SJCRH30 (cell line): ENCODE measurements around the gene HOXB5. TPM values are rescaled to one million over a fixed set of nuclear protein-coding genes. Genes with fewer than 3 reads are reported as not detected.

ENCODE experiments used
- DNase-seq, 2 experiments: peaks; one replicate each; pipeline ENCODE4 v3.0.0-alpha.2; 2015 to 2020
- H3K27ac ChIP-seq: fragments of 250-450 bp; sonication (Bioruptor Pico); 2 replicates; pipeline ENCODE4 v1.5.1; 2020; ENCODE audit warnings: mild to moderate bottlenecking, moderate library complexity
- H3K27me3 ChIP-seq: fragments of 250-450 bp; sonication (Bioruptor Pico); 2 replicates; pipeline ENCODE4 v1.5.1; 2020; ENCODE audit warnings: mild to moderate bottlenecking, moderate library complexity
- H3K36me3 ChIP-seq: fragments of 250-450 bp; sonication (Bioruptor Pico); 2 replicates; pipeline ENCODE4 v1.5.1; 2020; ENCODE audit warnings: mild to moderate bottlenecking, moderate library complexity
- H3K4me1 ChIP-seq: fragments of 250-450 bp; sonication (Bioruptor Pico); 2 replicates; pipeline ENCODE4 v1.5.1; 2020; ENCODE audit warnings: mild to moderate bottlenecking, moderate library complexity
- H3K4me3 ChIP-seq: fragments of 250-450 bp; sonication (Bioruptor Pico); 2 replicates; pipeline ENCODE4 v1.5.1; 2020; ENCODE audit warnings: mild to moderate bottlenecking, moderate library complexity
- H3K9me3 ChIP-seq: fragments of 250-450 bp; sonication (Bioruptor Pico); replicated peaks from 2 replicates; pipeline ENCODE4 v1.5.1; 2020; ENCODE audit warnings: mild to moderate bottlenecking, moderate library complexity
- total RNA-seq: library from RNA; depleted of rRNA; stranded (reverse); fragments of >200 nt; shearing (Covaris generic); gene quantifications from 2 replicates; pipeline ENCODE4 v1.2.3, GENCODE V29; 2014

Gene HOXB5
- total RNA-seq, 1 experiment from 2014 or later: 0.51 TPM

GRCh38 chr17:48605991-48606891 is 12.7 kb upstream of the HOXB5 start:
- Histone ChIP-seq H3K4me3 (no peak overlapping the region), H3K27me3 (no peaks in the 10 kb centered on the region), H3K36me3 (no peaks in the 10 kb centered on the region), H3K4me1 (no peaks in the 10 kb centered on the region; the same call in 1 of the 2 replicates), H3K9me3 (no peaks in the 10 kb centered on the region), H3K27ac (no peak overlapping the region)
- no peak for DNase-seq

- peak overlapping the region; percentile 62 for H3K4me3 ChIP-seq
- DNase-seq: peak in 1 of 2 experiments; percentile 30
- no peaks in the 10 kb centered on the region for H3K27me3 ChIP-seq
- no peaks in the 10 kb centered on the region for H3K36me3 ChIP-seq
- H3K27ac ChIP-seq: peak overlapping the region; percentile 48
- no peaks in the 10 kb centered on the region for H3K9me3 ChIP-seq
- no peaks in the 10 kb centered on the region; the same call in 1 of the 2 replicates for H3K4me1 ChIP-seq
These were observed 11.9 kb upstream of the HOXB5 start for GRCh38 chr17:48605409-48605919.

- no peaks in the 10 kb centered on the region for H3K9me3 ChIP-seq
- H3K36me3 ChIP-seq: no peaks in the 10 kb centered on the region
- peak within 1 kb of the TSS; percentile 62 for H3K4me3 ChIP-seq
- no peaks in the 10 kb centered on the region; the same call in 1 of the 2 replicates for H3K4me1 ChIP-seq
- no peaks in the 10 kb centered on the region for H3K27me3 ChIP-seq
- H3K27ac ChIP-seq: peak within 1 kb of the TSS; percentile 48
- DNase-seq: peak in 1 of 2 experiments; percentile 41
These were observed 11.3 kb upstream of the HOXB5 start, which contains the start of gene HOXB6 for GRCh38 chr17:48604770-48605329. Gene HOXB6 (minus strand): TSS chr17:48604986. CDS start chr17:48598150, 6,836 bp downstream.

- Histone ChIP-seq H3K27me3 (no peaks in the 10 kb centered on the region; the same call in 1 of the 2 replicates), H3K4me1 (no peaks in the 10 kb centered on the region), H3K4me3 (peak overlapping the region; percentile 62), H3K9me3 (no peaks in the 10 kb centered on the region), H3K36me3 (no peaks in the 10 kb centered on the region), H3K27ac (peak overlapping the region; percentile 48)
- DNase-seq: peak; percentile 73 to 78
These were observed 10.6 kb upstream of the HOXB5 start for GRCh38 chr17:48603959-48604769.

- Histone ChIP-seq H3K27me3 (no peaks in the 10 kb centered on the region; the same call in 1 of the 2 replicates), H3K4me1 (no peaks in the 10 kb centered on the region), H3K4me3 (no peak overlapping the region), H3K9me3 (no peaks in the 10 kb centered on the region), H3K36me3 (no peaks in the 10 kb centered on the region), H3K27ac (no peak overlapping the region)
- DNase-seq: no peak
These were observed 8.2 kb upstream of the HOXB5 start for GRCh38 chr17:48601539-48602425.

GRCh38 chr17:48601207-48601538 is 7.6 kb upstream of the HOXB5 start:
- Histone ChIP-seq H3K27ac (no peak overlapping the region), H3K9me3 (no peaks in the 10 kb centered on the region), H3K27me3 (no peaks in the 10 kb centered on the region; the same call in 1 of the 2 replicates), H3K4me1 (no peaks in the 10 kb centered on the region), H3K4me3 (no peak overlapping the region), H3K36me3 (no peaks in the 10 kb centered on the region)
- no peak for DNase-seq

- no peaks in the 10 kb centered on the region; the same call in 1 of the 2 replicates for H3K27me3 ChIP-seq
- H3K36me3 ChIP-seq: no peaks in the 10 kb centered on the region
These were observed 6.9 kb upstream of the HOXB5 start for GRCh38 chr17:48600244-48601098.

GRCh38 chr17:48599354-48599753 is 5.8 kb upstream of the HOXB5 start:
- Histone ChIP-seq H3K27me3 (no peaks in the 10 kb centered on the region; the same call in 1 of the 2 replicates), H3K4me3 (no peak overlapping the region), H3K27ac (no peak overlapping the region)

More at GRCh38 chr17:48600244-48601098, 6.9 kb upstream of the HOXB5 start:
- no peak overlapping the region for H3K4me3 ChIP-seq
- H3K4me1 ChIP-seq: no peaks in the 10 kb centered on the region
- DNase-seq: no peak
- H3K9me3 ChIP-seq: no peaks in the 10 kb centered on the region
- no peak overlapping the region for H3K27ac ChIP-seq

GRCh38 chr17:48598736-48599135 is 5.2 kb upstream of the HOXB5 start:
- peaks cover 2% of the 10 kb centered on the region; the same call in 1 of the 2 replicates for H3K36me3 ChIP-seq
- H3K4me1 ChIP-seq: 0 out of 2 replicates have a peak, but pooled peaks cover 2% of the 10 kb centered on the region
- H3K9me3 ChIP-seq: no peaks in the 10 kb centered on the region
- H3K27me3 ChIP-seq: no peaks in the 10 kb centered on the region; the same call in 1 of the 2 replicates
- H3K4me3 ChIP-seq: peak overlapping the region; percentile 67
- no peak for DNase-seq
- no peak overlapping the region for H3K27ac ChIP-seq

More at GRCh38 chr17:48599354-48599753, 5.8 kb upstream of the HOXB5 start:
- peaks cover under 1% of the 10 kb centered on the region; the same call in 1 of the 2 replicates for H3K36me3 ChIP-seq
- H3K9me3 ChIP-seq: no peaks in the 10 kb centered on the region
- DNase-seq: no peak
- no peaks in the 10 kb centered on the region for H3K4me1 ChIP-seq

- Histone ChIP-seq H3K27me3 (no peaks in the 10 kb centered on the region; the same call in 1 of the 2 replicates), H3K4me3 (peak overlapping the region; percentile 67), H3K27ac (peak overlapping the region; percentile 13; the same call in 1 of the 2 replicates), H3K4me1 (0 out of 2 replicates have a peak, but pooled peaks cover 2% of the 10 kb centered on the region), H3K9me3 (no peaks in the 10 kb centered on the region), H3K36me3 (peaks cover 2% of the 10 kb centered on the region; the same call in 1 of the 2 replicates)
- peak; percentile 53 to 63 for DNase-seq
These were observed 4.4 kb upstream of the HOXB5 start for GRCh38 chr17:48597778-48598631.

GRCh38 chr17:48597528-48597777 is 3.9 kb upstream of the HOXB5 start:
- Histone ChIP-seq H3K4me3 (peak overlapping the region; percentile 67), H3K9me3 (no peaks in the 10 kb centered on the region), H3K36me3 (peaks cover 2% of the 10 kb centered on the region; the same call in 1 of the 2 replicates), H3K27ac (peak overlapping the region; percentile 13; the same call in 1 of the 2 replicates), H3K4me1 (0 out of 2 replicates have a peak, but pooled peaks cover 6% of the 10 kb centered on the region), H3K27me3 (no peaks in the 10 kb centered on the region; the same call in 1 of the 2 replicates)
- DNase-seq: no peak
